ENCODE results near the gene MRPL46. TPM values are rescaled to one million over a fixed set of nuclear protein-coding genes. Genes with fewer than 3 reads are reported as not detected.

The MRPL46 gene
- polyA plus RNA-seq, 1 donor (not counting 4 experiments of a cell fraction or from before 2014, with no cell fraction given): 26.3 TPM

DNA sequence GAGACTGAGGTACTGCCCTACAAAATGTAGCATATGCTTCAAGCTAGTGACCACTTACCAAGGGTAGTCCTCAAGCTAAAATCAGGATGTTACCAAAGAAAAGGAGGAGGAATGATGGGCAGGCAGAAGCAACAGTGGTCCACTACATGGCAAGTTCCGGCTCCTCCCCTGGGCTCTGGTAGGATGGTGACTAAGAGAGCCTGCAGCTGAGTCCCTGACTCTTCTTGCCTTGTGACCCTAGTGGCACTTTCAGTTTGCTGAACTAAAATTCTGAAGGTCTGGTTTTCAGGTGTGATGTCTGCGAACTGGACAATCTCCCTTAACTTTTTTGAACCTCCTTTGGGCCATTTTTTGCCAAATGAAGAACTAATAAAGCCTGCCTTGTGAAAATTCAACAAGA is 40.9 kb downstream of the MRPL46 start:
- Histone ChIP-seq H4K20me1 (ENCODE audit: control insufficient read depth, extremely low read depth, insufficient read depth, low read length) (no peaks in the 10 kb centered on the region), H3K4me2 (ENCODE audit: control insufficient read depth, extremely low read depth, insufficient read depth, low read depth, low read length) (no peak overlapping the region), H3K9me1 (ENCODE audit: control insufficient read depth, extremely low read depth, insufficient read depth, low read length) (no peaks in the 10 kb centered on the region), H3K4me3 (ENCODE audit: control insufficient read depth in 2 of 3, extremely low read depth in 1 of 3, insufficient read depth in 2 of 3, low read depth in 1 of 3, low read length in 3 of 3) (no peak overlapping the region), H3K9ac (ENCODE audit: control insufficient read depth, extremely low read depth, insufficient read depth, low read length) (no peak overlapping the region), H3K27ac (ENCODE audit: control insufficient read depth, insufficient read depth, low read length) (no peak overlapping the region), H3K9me3 (ENCODE audit: control insufficient read depth, low read depth, low read length) (no peaks in the 10 kb centered on the region), H3K4me1 (ENCODE audit: control insufficient read depth, extremely low read depth, insufficient read depth, low read length) (no peaks in the 10 kb centered on the region), H3K79me2 (ENCODE audit: control insufficient read depth, insufficient read depth, low read length) (no peaks in the 10 kb centered on the region), H3K27me3 (ENCODE audit: control insufficient read depth, extremely low read depth, insufficient read depth, low read length) (no peaks in the 10 kb centered on the region), H2AFZ (ENCODE audit: control insufficient read depth, low read length) (no peak overlapping the region), H3K36me3 (ENCODE audit: control insufficient read depth in 2 of 2, extremely low read depth in 1 of 2, insufficient read depth in 2 of 2, low read length in 2 of 2) (no peaks in the 10 kb centered on the region)
- FAIRE-seq: no peak
- TF ChIP-seq EZH2 (IDR thresholded peaks at IDR 0.05; ENCODE audit: low read length): no peak
- TF ChIP-seq, protein P1, sequence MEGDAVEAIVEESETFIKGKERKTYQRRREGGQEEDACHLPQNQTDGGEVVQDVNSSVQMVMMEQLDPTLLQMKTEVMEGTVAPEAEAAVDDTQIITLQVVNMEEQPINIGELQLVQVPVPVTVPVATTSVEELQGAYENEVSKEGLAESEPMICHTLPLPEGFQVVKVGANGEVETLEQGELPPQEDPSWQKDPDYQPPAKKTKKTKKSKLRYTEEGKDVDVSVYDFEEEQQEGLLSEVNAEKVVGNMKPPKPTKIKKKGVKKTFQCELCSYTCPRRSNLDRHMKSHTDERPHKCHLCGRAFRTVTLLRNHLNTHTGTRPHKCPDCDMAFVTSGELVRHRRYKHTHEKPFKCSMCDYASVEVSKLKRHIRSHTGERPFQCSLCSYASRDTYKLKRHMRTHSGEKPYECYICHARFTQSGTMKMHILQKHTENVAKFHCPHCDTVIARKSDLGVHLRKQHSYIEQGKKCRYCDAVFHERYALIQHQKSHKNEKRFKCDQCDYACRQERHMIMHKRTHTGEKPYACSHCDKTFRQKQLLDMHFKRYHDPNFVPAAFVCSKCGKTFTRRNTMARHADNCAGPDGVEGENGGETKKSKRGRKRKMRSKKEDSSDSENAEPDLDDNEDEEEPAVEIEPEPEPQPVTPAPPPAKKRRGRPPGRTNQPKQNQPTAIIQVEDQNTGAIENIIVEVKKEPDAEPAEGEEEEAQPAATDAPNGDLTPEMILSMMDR (optimal IDR thresholded peaks at IDR 0.05 in 1 of 3, IDR thresholded peaks at IDR 0.05 in 1 of 3, conservative IDR thresholded peaks at IDR 0.05 in 1 of 3; ENCODE audit: extremely low read depth in 1 of 3, insufficient read depth in 2 of 3, low read length in 3 of 3): no peak
- dilution Hi-C loops (cut with MboI; ENCODE audit: extremely low pct_ligation_motif_present, low sequenced_read_pairs): no loop called here
- no peak for DNase-seq (ENCODE audit: low read depth, low spot score)

DNA sequence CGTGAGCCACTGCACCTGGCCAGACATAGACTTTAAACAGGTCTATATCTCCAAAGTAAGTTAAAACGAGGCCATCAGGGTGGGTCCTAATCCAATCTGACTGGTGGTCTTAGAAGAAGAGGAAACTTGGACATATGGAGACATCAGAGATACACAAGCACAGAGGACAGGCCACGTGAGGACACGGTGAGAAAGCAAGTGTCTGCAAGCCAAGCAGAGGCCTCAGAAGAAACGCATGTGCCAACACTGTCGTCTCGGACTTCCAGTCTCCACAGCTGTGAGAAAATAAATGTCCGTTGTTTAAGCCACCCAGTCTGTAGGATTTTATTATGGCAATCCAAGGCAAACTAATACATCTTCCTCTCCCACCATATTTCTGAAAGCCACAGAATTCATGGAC is 43.9 kb downstream of the MRPL46 start:
- H3K36me3 ChIP-seq (ENCODE audit: control insufficient read depth in 2 of 2, extremely low read depth in 1 of 2, insufficient read depth in 2 of 2, low read length in 2 of 2): no peaks in the 10 kb centered on the region
- no peak overlapping the region for H2AFZ ChIP-seq (ENCODE audit: control insufficient read depth, low read length)
- H3K4me1 ChIP-seq (ENCODE audit: control insufficient read depth, extremely low read depth, insufficient read depth, low read length): no peaks in the 10 kb centered on the region
- H3K9me3 ChIP-seq (ENCODE audit: control insufficient read depth, low read depth, low read length): no peaks in the 10 kb centered on the region
- H3K9ac ChIP-seq (ENCODE audit: control insufficient read depth, extremely low read depth, insufficient read depth, low read length): no peak overlapping the region
- no peaks in the 10 kb centered on the region for H3K27me3 ChIP-seq (ENCODE audit: control insufficient read depth, extremely low read depth, insufficient read depth, low read length)
- FAIRE-seq (no peak), DNase-seq (ENCODE audit: low read depth, low spot score) (no peak)
- no peaks in the 10 kb centered on the region for H4K20me1 ChIP-seq (ENCODE audit: control insufficient read depth, extremely low read depth, insufficient read depth, low read length)
- H3K27ac ChIP-seq (ENCODE audit: control insufficient read depth, insufficient read depth, low read length): no peak overlapping the region
- TF ChIP-seq EZH2 (IDR thresholded peaks at IDR 0.05; ENCODE audit: low read length): no peak
- TF ChIP-seq, protein P1 (optimal IDR thresholded peaks at IDR 0.05 in 1 of 3, IDR thresholded peaks at IDR 0.05 in 1 of 3, conservative IDR thresholded peaks at IDR 0.05 in 1 of 3; ENCODE audit: extremely low read depth in 1 of 3, insufficient read depth in 2 of 3, low read length in 3 of 3): no peak
- no peaks in the 10 kb centered on the region for H3K9me1 ChIP-seq (ENCODE audit: control insufficient read depth, extremely low read depth, insufficient read depth, low read length)
- dilution Hi-C loops (cut with MboI; ENCODE audit: extremely low pct_ligation_motif_present, low sequenced_read_pairs): no loop called here
- H3K4me2 ChIP-seq (ENCODE audit: control insufficient read depth, extremely low read depth, insufficient read depth, low read depth, low read length): no peak overlapping the region
- H3K79me2 ChIP-seq (ENCODE audit: control insufficient read depth, insufficient read depth, low read length): no peaks in the 10 kb centered on the region
- H3K4me3 ChIP-seq (ENCODE audit: control insufficient read depth in 2 of 3, extremely low read depth in 1 of 3, insufficient read depth in 2 of 3, low read depth in 1 of 3, low read length in 3 of 3): no peak overlapping the region
